LoVo (cell line): ENCODE results near the gene PDXK.

Source experiments
- DNase-seq: peaks from one replicate; pipeline ENCODE4 v3.0.0-alpha.2; 2016; ENCODE audit warnings: low spot score

The PDXK gene

GRCh38 chr21:43782431-43783097, 63.6 kb downstream of the PDXK start:
- DNase-seq = peak; percentile 25

GRCh38 chr21:43783098-43783700, 64.3 kb downstream of the PDXK start:
- DNase-seq = no peak

- DNase-seq = no peak
Measured at GRCh38 chr21:43785134-43785533, 66.2 kb downstream of the PDXK start.

GRCh38 chr21:43786300-43786806, 67.4 kb downstream of the PDXK start:
- no peak for DNase-seq

GRCh38 chr21:43786807-43787440, 68.0 kb downstream of the PDXK start:
- no peak for DNase-seq

GRCh38 chr21:43789276-43790009, 70.5 kb downstream of the PDXK start, which contains the start of gene RRP1:
Gene RRP1 (plus strand): TSS chr21:43789577. CDS start chr21:43789630, 53 bp downstream.
- peak; percentile 93 for DNase-seq

- no peak for DNase-seq
Measured at GRCh38 chr21:43790010-43790524, 71.1 kb downstream of the PDXK start.

- DNase-seq = no peak
Measured at GRCh38 chr21:43792406-43792805, 73.5 kb downstream of the PDXK start.

- DNase-seq = no peak
Measured at GRCh38 chr21:43793243-43793642, 74.3 kb downstream of the PDXK start.

- no peak for DNase-seq
Measured at GRCh38 chr21:43794311-43794710, 75.4 kb downstream of the PDXK start.

GRCh38 chr21:43794857-43795256, 75.9 kb downstream of the PDXK start:
- no peak for DNase-seq

- no peak for DNase-seq
Measured at GRCh38 chr21:43797415-43797814, 78.5 kb downstream of the PDXK start.

GRCh38 chr21:43797925-43798715, 79.2 kb downstream of the PDXK start:
- no peak for DNase-seq

GRCh38 chr21:43799301-43799840, 80.4 kb downstream of the PDXK start:
- no peak for DNase-seq

- DNase-seq = no peak
Measured at GRCh38 chr21:43800124-43800523, 81.2 kb downstream of the PDXK start.

- DNase-seq = no peak
Measured at GRCh38 chr21:43800566-43800965, 81.6 kb downstream of the PDXK start.

- no peak for DNase-seq
Measured at GRCh38 chr21:43801006-43801783, 82.3 kb downstream of the PDXK start.

GRCh38 chr21:43802713-43803313, 83.9 kb downstream of the PDXK start:
- no peak for DNase-seq

- no peak for DNase-seq
Measured at GRCh38 chr21:43803558-43804300, 84.8 kb downstream of the PDXK start.
